Nephron (organoid): ENCODE measurements around the gene LARP1.
A peak's percentile ranks its signal among the peaks of the same experiment; 100 is the strongest.
"Not testable (repeated sequence)": the region's sequence is repeated elsewhere in the genome, so short reads cannot be mapped to it uniquely, and the experiment has no call there.

Experiments
- H3K27ac Mint-ChIP-seq, 3 experiments: 2 replicates each; pipeline ENCODE4 v1.8.0; 2020; ENCODE audit warnings: mixed read lengths in 3 of 3, mild to moderate bottlenecking in 2 of 3, moderate library complexity in 1 of 3
- H3K27me3 Mint-ChIP-seq: 2 replicates; pipeline ENCODE4 v1.8.0; 2021; ENCODE audit warnings: low read depth, mild to moderate bottlenecking, moderate library complexity, mixed read lengths
- H3K36me3 Mint-ChIP-seq: 2 replicates; pipeline ENCODE4 v1.8.0; 2020; ENCODE audit warnings: low read depth, mixed read lengths
- H3K4me1 Mint-ChIP-seq: 2 replicates; pipeline ENCODE4 v1.8.0; 2020; ENCODE audit warnings: mixed read lengths
- H3K4me3 Mint-ChIP-seq, 3 experiments: 2 replicates each; pipeline ENCODE4 v1.8.0; 2020; ENCODE audit warnings: mild to moderate bottlenecking in 3 of 3, mixed read lengths in 3 of 3, moderate library complexity in 2 of 3
- H3K9me3 Mint-ChIP-seq: 2 replicates; pipeline ENCODE4 v1.8.0; 2020; ENCODE audit warnings: mixed read lengths
- CTCF ChIP-seq, 3 experiments: fragments of 200-600 bp; sonication (generic); IDR thresholded peaks; one replicate each; pipeline ENCODE4 v1.5.0; 2021; ENCODE audit warnings: antibody characterized with exemption in 3 of 3; ENCODE audit not compliant: unreplicated experiment in 3 of 3

LARP1 gene

GRCh38 chr5:154830219-154830595 lies 75.0 kb downstream of the LARP1 start:
- Mint-ChIP-seq H3K27me3 (no peaks in the 10 kb centered on the region), H3K4me1 (peaks cover 27% of the 10 kb centered on the region), H3K27ac (peak overlapping the region; percentile 65 to 81 (median 81)), H3K4me3 (peak overlapping the region in 1 of 3 experiments; percentile 2), H3K9me3 (no peaks in the 10 kb centered on the region), H3K36me3 (peaks cover 33% of the 10 kb centered on the region)
- no peak for TF ChIP-seq CTCF (IDR thresholded peaks at IDR 0.05; ENCODE audit: unreplicated experiment in 3 of 3)

GRCh38 chr5:154830596-154830995 lies 75.4 kb downstream of the LARP1 start:
- no peaks in the 10 kb centered on the region for H3K27me3 Mint-ChIP-seq
- peaks cover 27% of the 10 kb centered on the region for H3K4me1 Mint-ChIP-seq
- peaks cover 31% of the 10 kb centered on the region for H3K36me3 Mint-ChIP-seq
- H3K4me3 Mint-ChIP-seq: no peak overlapping the region
- H3K27ac Mint-ChIP-seq: peak overlapping the region; percentile 65 to 81 (median 81)
- TF ChIP-seq CTCF (IDR thresholded peaks at IDR 0.05; ENCODE audit: unreplicated experiment in 3 of 3): no peak
- no peaks in the 10 kb centered on the region for H3K9me3 Mint-ChIP-seq

GRCh38 chr5:154831451-154831850 lies 76.3 kb downstream of the LARP1 start:
- Mint-ChIP-seq H3K4me3 (no peak overlapping the region), H3K4me1 (peaks cover 27% of the 10 kb centered on the region), H3K27ac (no peak overlapping the region), H3K9me3 (no peaks in the 10 kb centered on the region), H3K27me3 (no peaks in the 10 kb centered on the region), H3K36me3 (peaks cover 29% of the 10 kb centered on the region)
- TF ChIP-seq CTCF (IDR thresholded peaks at IDR 0.05; ENCODE audit: unreplicated experiment in 3 of 3): no peak

GRCh38 chr5:154832804-154833203 lies 77.6 kb downstream of the LARP1 start:
- not testable (repeated sequence) for H3K4me3 Mint-ChIP-seq, H3K9me3 Mint-ChIP-seq, H3K27ac Mint-ChIP-seq, H3K27me3 Mint-ChIP-seq
- H3K36me3 Mint-ChIP-seq: peaks cover 34% of the 10 kb centered on the region
- H3K4me1 Mint-ChIP-seq: peaks cover 27% of the 10 kb centered on the region

- TF ChIP-seq CTCF (IDR thresholded peaks at IDR 0.05; ENCODE audit: unreplicated experiment in 3 of 3): no peak
- no peaks in the 10 kb centered on the region for H3K9me3 Mint-ChIP-seq
- no peak overlapping the region for H3K4me3 Mint-ChIP-seq
- H3K36me3 Mint-ChIP-seq: peaks cover 39% of the 10 kb centered on the region
- no peak overlapping the region for H3K27ac Mint-ChIP-seq
- peaks cover 27% of the 10 kb centered on the region for H3K4me1 Mint-ChIP-seq
- no peaks in the 10 kb centered on the region for H3K27me3 Mint-ChIP-seq
These were observed 78.9 kb downstream of the LARP1 start for GRCh38 chr5:154834053-154834452.

GRCh38 chr5:154835701-154836052 lies 80.5 kb downstream of the LARP1 start:
- H3K9me3 Mint-ChIP-seq, H3K27ac Mint-ChIP-seq, H3K27me3 Mint-ChIP-seq, H3K4me3 Mint-ChIP-seq: not testable (repeated sequence)
- H3K36me3 Mint-ChIP-seq: peaks cover 33% of the 10 kb centered on the region
- peaks cover 12% of the 10 kb centered on the region for H3K4me1 Mint-ChIP-seq

GRCh38 chr5:154836225-154836624 lies 81.0 kb downstream of the LARP1 start:
- H3K27ac Mint-ChIP-seq: no peak overlapping the region
- no peaks in the 10 kb centered on the region for H3K9me3 Mint-ChIP-seq
- H3K4me1 Mint-ChIP-seq: peaks cover 7% of the 10 kb centered on the region
- H3K36me3 Mint-ChIP-seq: peaks cover 29% of the 10 kb centered on the region
- no peak for TF ChIP-seq CTCF (IDR thresholded peaks at IDR 0.05; ENCODE audit: unreplicated experiment in 3 of 3)
- no peak overlapping the region for H3K4me3 Mint-ChIP-seq
- no peaks in the 10 kb centered on the region for H3K27me3 Mint-ChIP-seq
